Muscle layer of colon (tissue), 2 donors: ENCODE data around the gene S1PR3.

Source experiments
- H3K27ac ChIP-seq: one replicate; pipeline ENCODE4 v1.7.0; 2013; ENCODE audit warnings: low read depth, mild to moderate bottlenecking, low read length, moderate library complexity
- H3K27me3 ChIP-seq, 2 donors: one replicate each; pipeline ENCODE4 v1.7.0; 2013; ENCODE audit warnings: low read length in 2 of 2, mild to moderate bottlenecking in 2 of 2; ENCODE audit not compliant: insufficient read depth in 2 of 2, control insufficient read depth in 1 of 2
- H3K36me3 ChIP-seq: one replicate; pipeline ENCODE4 v1.7.0; 2013; ENCODE audit warnings: mild to moderate bottlenecking, low read length; ENCODE audit not compliant: insufficient read depth
- H3K4me1 ChIP-seq: one replicate; pipeline ENCODE4 v1.7.0; 2013; ENCODE audit warnings: mild to moderate bottlenecking, low read length; ENCODE audit not compliant: insufficient read depth
- H3K4me3 ChIP-seq, 2 donors: one replicate each; pipeline ENCODE4 v1.7.0; 2013; ENCODE audit warnings: low read length in 2 of 2, low read depth in 1 of 2, mild to moderate bottlenecking in 1 of 2, moderate library complexity in 1 of 2
- H3K9ac ChIP-seq: one replicate; pipeline ENCODE4 v1.7.0; 2013; ENCODE audit warnings: low read length
- H3K9me3 ChIP-seq: one replicate; pipeline ENCODE4 v1.7.0; 2013; ENCODE audit warnings: mild to moderate bottlenecking, low read length
- donor health status: abdominal sarcoma.
- donor health status: Adenocarcinoma of cecum.

The S1PR3 gene

GRCh38 chr9:89044104-89044503 is 52.8 kb downstream of the S1PR3 start:
- H3K9me3 ChIP-seq, result no peaks in the 10 kb centered on the region
- H3K4me3 ChIP-seq, result no peak overlapping the region
- H3K27me3 ChIP-seq, result no peaks in the 10 kb centered on the region
- no peaks in the 10 kb centered on the region for H3K4me1 ChIP-seq
- no peak overlapping the region for H3K9ac ChIP-seq
- no peaks in the 10 kb centered on the region for H3K36me3 ChIP-seq
- H3K27ac ChIP-seq, result no peak overlapping the region

- Histone ChIP-seq H3K9ac (no peak overlapping the region), H3K4me3 (no peak overlapping the region), H3K27me3 (no peaks in the 10 kb centered on the region), H3K9me3 (no peaks in the 10 kb centered on the region), H3K4me1 (no peaks in the 10 kb centered on the region), H3K36me3 (no peaks in the 10 kb centered on the region), H3K27ac (no peak overlapping the region)
These were observed 53.6 kb downstream of the S1PR3 start for GRCh38 chr9:89044881-89045280.

- no peaks in the 10 kb centered on the region for H3K36me3 ChIP-seq
- H3K9me3 ChIP-seq, result no peaks in the 10 kb centered on the region
- H3K27ac ChIP-seq, result no peak overlapping the region
- no peak overlapping the region for H3K4me3 ChIP-seq
- no peaks in the 10 kb centered on the region for H3K4me1 ChIP-seq
- no peak overlapping the region for H3K9ac ChIP-seq
- no peaks in the 10 kb centered on the region for H3K27me3 ChIP-seq
These were observed 55.6 kb downstream of the S1PR3 start for GRCh38 chr9:89046832-89047231.

- Histone ChIP-seq H3K27ac (no peak overlapping the region), H3K4me1 (no peaks in the 10 kb centered on the region), H3K36me3 (no peaks in the 10 kb centered on the region), H3K4me3 (no peak overlapping the region), H3K9ac (no peak overlapping the region), H3K9me3 (no peaks in the 10 kb centered on the region), H3K27me3 (no peaks in the 10 kb centered on the region)
These were observed 56.4 kb downstream of the S1PR3 start for GRCh38 chr9:89047667-89048066.

GRCh38 chr9:89048616-89049015 is 57.3 kb downstream of the S1PR3 start:
- H3K27me3 ChIP-seq, result no peaks in the 10 kb centered on the region
- no peaks in the 10 kb centered on the region for H3K36me3 ChIP-seq
- no peak overlapping the region for H3K4me3 ChIP-seq
- no peaks in the 10 kb centered on the region for H3K9me3 ChIP-seq
- no peak overlapping the region for H3K9ac ChIP-seq
- no peaks in the 10 kb centered on the region for H3K4me1 ChIP-seq
- no peak overlapping the region for H3K27ac ChIP-seq

- Histone ChIP-seq H3K4me3 (no peak overlapping the region), H3K4me1 (no peaks in the 10 kb centered on the region), H3K9me3 (no peaks in the 10 kb centered on the region), H3K27ac (no peak overlapping the region), H3K27me3 (no peaks in the 10 kb centered on the region), H3K36me3 (no peaks in the 10 kb centered on the region), H3K9ac (no peak overlapping the region)
These were observed 58.4 kb downstream of the S1PR3 start for GRCh38 chr9:89049646-89050045.

GRCh38 chr9:89051421-89052025 is 60.3 kb downstream of the S1PR3 start:
- no peaks in the 10 kb centered on the region for H3K36me3 ChIP-seq
- no peaks in the 10 kb centered on the region for H3K4me1 ChIP-seq
- H3K27ac ChIP-seq, result no peak overlapping the region
- no peaks in the 10 kb centered on the region for H3K9me3 ChIP-seq
- no peaks in the 10 kb centered on the region for H3K27me3 ChIP-seq
- no peak overlapping the region for H3K9ac ChIP-seq
- H3K4me3 ChIP-seq, result no peak overlapping the region

GRCh38 chr9:89052470-89053097 is 61.3 kb downstream of the S1PR3 start:
- Histone ChIP-seq H3K4me1 (no peaks in the 10 kb centered on the region), H3K36me3 (no peaks in the 10 kb centered on the region), H3K9ac (no peak overlapping the region), H3K27me3 (no peaks in the 10 kb centered on the region), H3K4me3 (no peak overlapping the region), H3K9me3 (no peaks in the 10 kb centered on the region), H3K27ac (no peak overlapping the region)

GRCh38 chr9:89053301-89053700 is 62.0 kb downstream of the S1PR3 start:
- Histone ChIP-seq H3K27ac (no peak overlapping the region), H3K27me3 (no peaks in the 10 kb centered on the region), H3K9ac (no peak overlapping the region), H3K36me3 (no peaks in the 10 kb centered on the region), H3K9me3 (no peaks in the 10 kb centered on the region), H3K4me1 (no peaks in the 10 kb centered on the region), H3K4me3 (no peak overlapping the region)
